DMS53 treated with DMSO at 0.1 percent for 48 hours (cell line): ENCODE data around the gene BOK.
"Not testable (repeated sequence)": the region's sequence is repeated elsewhere in the genome, so short reads cannot be mapped to it uniquely, and the experiment has no call there.

ENCODE experiments used
- DNase-seq: peaks from one replicate; lab custom pipeline; 2025; ENCODE audit not compliant: unreplicated experiment; lab: John Stamatoyannopoulos, UW

The BOK gene, protein sequence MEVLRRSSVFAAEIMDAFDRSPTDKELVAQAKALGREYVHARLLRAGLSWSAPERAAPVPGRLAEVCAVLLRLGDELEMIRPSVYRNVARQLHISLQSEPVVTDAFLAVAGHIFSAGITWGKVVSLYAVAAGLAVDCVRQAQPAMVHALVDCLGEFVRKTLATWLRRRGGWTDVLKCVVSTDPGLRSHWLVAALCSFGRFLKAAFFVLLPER

DNA sequence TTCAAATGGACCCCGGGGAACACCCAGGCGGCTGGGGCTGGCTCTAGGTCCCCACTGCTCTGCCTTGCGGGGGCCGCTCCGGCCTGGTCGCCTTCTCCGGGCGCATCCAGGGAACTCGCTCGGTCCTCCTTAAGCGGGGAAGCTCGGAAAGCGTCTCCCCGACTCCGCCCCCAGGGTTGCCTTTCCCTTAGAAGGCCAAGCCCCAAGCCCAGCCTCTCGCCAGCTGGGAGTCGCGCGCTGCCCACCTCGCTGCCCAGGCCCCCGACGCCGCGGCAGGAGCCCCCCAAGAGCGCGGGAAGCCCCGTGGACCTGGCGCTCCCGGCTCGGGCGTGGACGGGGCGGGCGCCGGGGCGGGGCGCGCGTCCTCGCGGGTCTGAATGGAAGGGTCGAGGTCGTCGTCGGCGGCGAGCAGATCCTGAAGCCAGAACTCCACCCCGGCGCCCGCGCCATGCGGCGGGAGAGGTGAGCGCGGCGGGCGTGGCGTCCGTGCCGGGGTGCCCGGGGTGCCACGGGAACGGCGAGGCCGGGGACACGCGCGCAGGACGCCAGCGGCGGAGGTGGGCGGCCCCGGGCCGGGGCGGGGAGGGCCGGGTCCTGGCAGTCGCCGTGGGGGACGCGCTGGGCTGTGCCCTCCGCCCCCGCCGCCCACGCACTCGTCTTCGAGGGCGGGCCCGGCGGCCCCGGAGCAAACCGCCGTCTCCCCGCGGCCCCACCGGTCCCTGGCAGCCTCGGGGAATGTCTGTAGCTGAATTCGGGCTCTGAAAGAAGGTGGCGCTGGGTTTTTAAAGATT is at the start of gene BOK:
TSS of gene BOK (plus strand) at position 214 of the 791 bp plus-strand sequence. CDS start 739 bp downstream, outside the sequence.
- peak; percentile 4 for DNase-seq

DNA sequence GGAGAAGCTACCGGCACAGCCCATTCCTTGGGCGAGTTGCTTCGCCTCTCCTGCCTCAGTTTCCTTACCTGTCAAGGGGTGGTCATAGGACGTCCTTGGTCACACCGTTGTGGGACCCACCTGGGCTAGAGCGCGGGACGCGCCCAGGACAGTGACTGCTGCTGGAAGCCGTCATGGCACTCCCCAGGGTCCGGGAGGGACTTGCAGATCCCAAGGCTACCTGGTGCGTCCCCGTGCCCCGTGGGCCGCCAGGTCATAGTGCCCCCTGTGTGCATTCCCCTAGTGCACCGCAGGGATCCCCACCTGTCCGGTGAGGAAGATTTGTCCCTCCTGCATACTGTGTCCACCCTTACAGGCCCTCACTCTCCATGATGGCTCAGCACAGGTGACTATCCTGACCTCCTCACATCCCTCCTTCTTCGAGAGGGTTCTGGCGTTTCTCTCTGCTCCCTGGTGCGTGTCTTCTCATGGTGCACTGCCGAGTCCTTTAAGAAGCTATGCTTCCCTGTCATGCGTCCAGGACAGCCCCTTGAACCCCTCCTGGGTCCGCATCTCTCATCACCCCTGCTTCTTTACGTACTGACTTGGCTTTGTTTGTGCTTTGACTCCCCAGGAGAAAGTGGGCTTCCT is 49.3 kb upstream of the BOK start:
- DNase-seq, result no peak

DNA sequence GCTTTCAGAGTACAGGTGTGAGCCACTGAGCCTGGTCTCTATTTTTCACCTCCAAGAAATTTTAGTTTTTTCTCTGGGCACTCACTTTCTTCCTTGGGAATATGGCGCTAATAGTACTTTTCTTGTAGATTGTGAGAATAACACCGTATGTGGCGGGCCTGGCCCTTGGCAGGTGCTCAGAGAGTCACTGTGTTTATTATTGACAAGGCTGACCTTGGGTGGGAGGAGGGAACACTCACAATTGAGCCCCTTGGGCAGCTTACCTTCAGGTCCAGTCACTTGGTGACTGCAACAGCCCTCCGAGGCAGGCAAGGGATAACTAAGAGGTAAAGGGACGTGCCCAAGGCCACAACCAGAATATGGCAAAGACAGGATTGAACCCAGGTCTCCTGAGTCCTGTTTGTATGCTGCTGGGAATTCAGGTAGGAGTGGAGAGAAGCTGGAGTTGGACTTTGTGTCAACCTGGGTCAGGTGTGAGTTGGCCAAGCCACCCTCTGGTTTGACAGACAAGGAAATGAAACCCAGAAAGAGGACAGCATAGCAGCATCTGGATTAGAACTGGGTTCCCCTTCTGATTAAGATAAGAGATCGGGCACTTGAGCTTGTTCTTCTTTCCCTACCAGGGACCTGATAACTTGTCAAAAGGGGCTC is 47.3 kb upstream of the BOK start:
- DNase-seq, result no peak

DNA sequence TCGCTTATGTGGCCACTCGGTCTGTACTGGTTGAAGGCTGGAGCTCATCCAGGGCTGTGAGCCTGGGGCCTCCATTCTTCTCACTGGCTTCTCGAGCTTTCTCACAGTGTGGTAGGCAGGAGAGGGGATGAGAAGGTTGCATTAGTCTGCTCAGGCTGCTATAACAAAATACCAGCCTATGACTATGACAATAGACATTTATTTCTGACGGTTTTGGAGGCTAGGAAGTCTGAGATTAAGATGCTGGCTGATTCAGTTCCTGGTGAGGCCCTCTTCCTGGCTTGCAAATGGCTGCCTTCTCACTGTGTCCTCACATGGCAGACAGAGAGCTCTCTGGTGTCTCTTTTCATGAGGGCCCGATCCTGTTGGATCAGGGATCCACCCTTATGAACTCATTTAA is 44.0 kb upstream of the BOK start:
- DNase-seq, result no peak

DNA sequence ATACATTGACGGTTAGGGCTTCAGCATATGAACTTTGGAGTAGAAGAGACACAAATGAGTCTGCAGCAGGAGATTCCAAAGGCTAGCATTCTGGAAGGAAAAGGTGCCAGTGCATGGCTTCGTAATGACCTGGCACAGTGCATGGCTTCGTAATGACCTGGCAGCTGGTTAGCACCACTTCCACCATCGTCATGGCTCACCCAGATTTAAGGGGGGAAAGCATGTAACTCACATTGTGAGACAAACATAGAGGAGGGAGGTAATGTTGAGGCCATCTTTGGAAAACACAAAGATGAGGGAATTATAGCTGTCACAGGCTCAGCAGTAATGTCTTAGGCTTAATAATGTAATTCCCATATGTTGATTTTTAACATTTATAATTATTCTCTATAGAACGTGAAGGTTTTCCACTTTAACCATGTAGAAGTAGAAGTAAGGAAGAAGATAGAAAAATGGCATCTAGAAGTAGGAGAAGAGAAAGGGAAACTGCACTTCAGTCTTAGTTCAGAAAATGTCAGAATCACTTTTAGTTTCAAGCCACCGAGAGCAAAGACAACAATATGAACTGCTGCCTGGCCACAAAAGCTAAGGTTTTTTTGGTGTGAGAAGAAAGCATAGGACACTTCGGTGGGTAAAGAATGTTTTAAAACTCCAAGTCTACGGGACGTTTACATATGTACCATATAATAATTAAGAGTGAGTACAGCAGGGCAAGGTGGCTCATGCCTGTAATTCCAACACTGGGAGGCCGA is 43.4 kb upstream of the BOK start:
- DNase-seq, result no peak

DNA sequence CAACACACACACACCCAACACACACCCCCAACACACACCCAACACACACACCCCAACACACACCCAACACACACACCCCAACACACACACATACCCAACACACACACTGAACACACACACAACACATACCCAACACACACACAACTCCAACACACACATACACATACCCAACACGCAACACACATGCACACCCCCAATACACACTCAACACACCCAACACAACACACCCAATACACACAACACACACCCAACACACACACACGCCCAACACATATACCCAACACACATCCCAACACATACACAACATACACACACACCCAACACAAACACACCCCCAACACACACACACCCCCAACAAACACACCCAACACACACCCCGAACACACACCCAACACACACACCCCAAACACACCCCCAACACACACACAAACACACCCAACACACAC is 42.0 kb upstream of the BOK start:
- DNase-seq, result no peak

DNA sequence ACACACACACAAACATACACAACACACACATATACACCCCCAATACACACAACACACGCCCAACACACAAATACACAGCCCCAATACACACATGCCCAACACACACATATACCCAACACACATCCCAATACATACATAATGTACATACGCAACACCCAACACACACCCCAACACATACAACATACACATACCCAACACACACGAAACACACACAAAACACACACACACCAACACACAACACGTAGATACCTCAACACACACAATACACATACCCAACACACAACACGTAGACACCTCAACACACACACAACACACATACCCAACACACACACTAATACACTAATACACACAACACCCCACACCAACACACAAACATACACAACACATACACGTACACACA is 41.2 kb upstream of the BOK start:
- no peak for DNase-seq

DNA sequence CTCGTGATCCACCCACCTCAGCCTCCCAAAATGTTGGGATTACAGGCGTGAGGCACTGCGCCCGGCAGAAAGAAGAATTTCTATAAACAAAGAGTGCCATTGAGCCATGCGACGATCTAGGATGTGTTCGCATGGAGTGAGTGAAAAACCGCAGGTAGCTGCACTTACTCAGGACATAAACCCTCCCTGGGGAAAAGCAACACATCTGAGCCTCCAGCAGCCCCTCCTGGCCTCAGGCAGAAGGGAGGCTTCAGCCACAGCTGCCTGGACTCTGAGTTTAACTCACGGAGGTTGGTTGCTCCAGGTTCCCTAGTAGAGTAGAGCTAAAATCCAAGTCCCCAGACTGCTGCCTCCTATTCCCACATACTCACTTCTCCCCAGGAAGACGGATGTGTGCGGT is 38.9 kb upstream of the BOK start:
- no peak for DNase-seq

DNA sequence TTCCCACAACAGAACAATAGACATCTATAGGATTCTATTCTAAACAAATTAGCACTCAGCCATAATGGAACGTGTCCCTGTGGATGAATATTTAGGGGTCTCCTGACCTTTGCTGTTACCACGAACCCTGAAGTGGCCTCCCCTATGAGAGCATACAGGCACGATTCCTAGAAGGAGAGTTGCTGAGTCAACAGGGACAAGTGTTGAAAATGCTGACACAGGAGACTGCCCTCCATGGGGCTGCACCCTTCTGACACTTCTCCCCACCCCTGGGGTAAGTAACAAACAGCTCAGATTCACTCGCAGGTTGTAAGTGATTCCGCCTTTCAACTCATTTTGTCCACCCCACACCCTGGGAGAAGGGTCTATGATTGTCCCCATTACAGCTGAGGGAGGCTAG is 36.1 kb upstream of the BOK start:
- no peak for DNase-seq

DNA sequence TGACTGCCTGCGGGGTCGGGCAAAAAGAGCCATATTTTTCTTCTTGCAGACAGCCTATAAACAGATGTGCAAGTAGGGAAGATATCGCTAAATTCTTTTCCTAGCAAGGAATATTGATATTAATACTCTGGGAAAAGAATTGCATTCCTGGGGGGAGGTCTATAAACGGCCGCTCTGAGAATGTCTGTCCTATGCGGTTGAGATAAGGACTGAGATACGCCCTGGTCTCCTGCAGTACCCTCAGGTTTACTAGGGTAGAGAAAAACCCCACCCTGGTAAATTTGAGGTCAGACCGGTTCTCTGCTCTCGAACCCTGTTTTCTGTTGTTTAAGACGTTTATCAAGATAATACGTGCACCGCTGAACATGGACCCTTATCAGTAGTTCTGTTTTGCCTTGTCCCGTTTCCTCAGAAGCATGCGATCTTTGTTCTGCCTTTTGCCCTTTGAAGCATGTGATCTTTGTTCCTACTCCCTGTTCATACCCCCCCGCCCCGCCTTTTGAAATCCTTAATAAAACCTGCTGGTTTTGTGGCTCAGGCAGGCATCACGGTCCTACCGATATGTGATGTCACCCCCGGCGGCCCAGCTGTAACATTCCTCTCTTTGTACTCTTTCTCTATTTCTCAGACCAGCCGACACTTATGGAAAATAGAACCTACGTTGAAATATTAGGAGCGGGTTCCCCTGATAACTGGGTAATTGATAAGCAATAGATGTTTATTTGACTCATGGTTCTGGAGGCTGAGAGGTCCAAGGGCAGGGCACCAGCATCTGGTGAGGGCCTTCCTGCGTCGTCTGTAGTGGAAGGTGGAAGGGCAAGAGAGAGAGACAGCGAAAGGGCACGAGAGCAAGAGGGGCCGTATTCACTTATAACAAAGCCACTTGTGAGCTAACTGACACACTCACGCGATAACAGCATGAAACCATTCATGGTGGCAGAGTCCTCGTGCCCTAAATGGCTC is 32.4 kb upstream of the BOK start:
- not testable (repeated sequence) for DNase-seq

DNA sequence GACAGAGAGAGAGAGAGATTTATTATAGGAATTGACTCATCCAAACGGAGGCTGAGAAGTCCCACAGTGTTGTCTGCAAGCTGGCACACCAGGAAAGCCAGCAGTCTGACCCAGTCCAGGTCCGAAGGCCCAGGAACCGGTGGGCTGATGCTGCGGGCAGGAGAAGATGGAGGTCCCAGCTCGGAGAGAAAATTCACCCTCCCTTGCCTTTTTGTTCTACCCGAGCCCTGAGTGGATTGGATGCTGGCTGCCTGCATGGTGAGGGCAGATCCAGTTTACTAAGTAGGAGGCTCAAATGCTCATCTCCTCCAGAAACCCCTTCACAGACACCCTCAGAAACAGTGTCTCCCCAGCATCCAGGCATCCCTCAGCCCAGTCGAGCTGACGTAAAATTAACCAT is 28.0 kb upstream of the BOK start:
- no peak for DNase-seq

DNA sequence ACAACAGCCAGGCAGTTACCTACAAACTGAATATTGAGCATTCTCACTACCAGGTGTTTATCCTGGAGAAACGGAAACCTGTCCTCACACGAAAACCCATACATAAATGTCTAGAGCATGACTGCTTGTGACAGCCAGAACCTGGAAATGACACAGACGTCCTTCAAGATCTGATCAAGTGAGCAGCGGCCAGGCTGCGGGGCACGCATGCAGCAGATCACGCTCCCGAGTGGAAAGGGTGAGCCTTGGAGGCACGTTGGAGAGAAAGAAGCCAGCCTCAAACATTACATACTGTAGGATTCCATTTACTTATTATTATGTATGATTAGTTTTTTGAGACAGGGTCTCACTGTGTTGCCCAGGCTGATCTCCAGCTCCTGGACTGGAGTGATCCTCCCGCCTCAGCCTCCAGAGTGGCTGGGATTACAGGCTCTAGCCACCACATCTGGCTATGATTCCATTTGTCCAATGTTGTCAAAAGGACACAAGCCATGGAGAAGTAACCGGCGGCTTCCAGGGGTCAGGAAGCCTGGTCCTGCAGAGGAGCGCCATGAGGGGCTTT is 27.3 kb upstream of the BOK start:
- no peak for DNase-seq

DNA sequence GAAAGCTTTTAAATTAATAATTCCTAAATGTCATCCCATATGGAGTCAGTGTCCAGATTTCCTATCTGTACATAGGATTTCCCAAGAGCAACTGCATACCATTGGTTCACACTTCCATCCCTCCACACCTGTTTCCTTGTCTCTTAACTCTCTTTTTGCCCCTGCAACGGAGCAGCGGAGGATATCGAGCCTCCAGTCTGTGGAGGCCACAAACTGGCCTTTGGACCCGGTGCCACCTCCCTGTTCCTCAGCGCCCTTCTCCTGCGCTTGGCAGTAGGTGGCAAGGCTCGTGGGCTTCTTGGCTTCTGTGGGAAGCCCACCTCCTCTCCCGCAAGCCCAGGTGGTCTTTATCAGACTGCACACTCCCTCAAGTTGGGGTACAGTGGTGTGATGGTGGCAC is 26.4 kb upstream of the BOK start:
- no peak for DNase-seq

DNA sequence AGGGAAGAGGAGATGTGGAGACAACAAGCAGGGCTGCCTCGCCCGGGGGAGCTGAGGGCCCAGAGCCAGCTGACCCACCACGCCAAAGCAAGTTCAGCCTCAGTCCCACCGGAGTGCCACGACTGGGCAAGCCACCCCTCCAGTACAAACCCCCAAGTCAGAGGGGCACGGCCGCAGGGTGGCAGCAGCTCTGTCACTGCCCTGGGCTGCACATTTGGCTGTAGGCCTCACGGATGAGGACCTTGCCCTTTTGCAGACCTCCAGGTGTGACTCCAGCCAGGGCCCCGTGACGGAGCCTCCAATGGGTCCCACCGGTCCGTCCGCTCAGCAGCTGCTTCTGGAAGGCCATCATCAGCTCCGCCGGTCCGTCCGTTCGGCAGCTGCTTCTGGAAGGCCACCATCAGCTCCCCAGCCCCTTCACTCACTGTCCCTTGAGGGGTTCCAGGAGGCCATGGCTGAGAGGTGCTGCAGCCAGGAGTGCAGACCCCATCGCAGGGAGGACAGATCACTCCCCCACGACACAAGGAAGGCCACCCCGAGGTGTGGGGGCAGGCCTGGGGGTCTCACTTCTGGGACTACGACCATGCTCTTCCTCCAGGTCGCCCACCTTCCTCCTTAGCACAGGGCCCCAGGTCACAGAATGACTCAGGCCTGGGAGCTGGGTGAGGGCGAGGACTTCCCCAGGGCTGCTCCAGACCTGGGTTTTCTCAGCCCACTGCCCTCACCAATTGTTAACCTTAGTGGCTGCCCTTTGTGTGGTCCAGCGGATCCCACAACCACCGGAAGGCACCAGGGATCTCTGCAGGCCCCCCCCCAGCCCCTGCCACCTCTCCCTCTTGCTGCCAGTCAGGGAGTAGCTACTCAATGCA is 25.6 kb upstream of the BOK start:
- DNase-seq, result no peak

DNA sequence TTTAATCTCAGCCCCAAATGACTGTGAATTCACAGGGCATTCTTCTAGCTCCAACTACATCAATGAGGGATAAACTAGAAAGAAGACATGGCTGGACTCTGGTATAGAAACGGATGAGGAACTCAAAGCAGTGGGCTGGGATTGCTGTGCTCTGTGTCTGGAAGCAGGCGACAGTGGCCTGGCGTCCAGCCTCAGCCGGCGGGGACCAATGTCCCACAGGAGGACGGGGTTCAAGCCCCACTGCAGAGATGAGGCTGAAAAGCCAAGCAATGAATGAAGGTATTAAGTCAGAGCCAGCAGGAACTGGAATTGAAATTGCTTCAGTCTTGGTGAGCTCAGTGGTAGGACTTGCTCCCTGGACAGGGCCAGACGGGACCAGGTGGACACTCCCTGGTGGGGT is 24.3 kb upstream of the BOK start:
- no peak for DNase-seq

DNA sequence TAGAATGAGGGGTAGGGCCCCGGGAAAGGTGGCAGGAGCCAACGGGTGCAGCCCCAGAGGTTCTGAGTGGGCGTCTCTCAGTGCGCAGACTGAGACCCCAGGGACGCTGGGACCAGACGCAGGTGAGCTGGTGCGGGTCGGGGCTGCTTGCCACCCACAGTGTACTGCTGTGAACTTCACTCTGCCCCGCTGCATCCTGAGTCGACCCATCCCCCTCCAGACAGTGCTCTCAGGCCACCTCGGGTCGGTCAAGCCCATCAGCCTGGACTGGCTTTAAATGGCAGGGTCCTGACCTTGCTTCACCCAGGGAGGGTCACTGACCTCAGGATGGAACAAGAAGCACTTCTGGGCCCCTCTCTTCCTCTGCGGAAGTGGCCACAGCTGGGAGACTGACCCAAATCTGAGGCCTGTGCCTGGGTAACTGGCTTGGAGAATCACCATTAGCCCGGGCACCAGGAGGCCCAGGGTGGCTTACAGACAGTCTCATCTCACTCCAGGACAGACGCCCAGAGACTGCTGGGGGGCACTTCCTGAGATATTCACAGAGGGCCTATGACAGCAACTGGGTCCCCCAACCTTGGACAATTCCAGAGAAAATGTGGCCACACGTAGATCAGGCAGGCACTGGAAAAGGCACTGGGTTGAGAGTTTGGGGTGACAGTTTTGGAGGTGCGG is 23.7 kb upstream of the BOK start:
- no peak for DNase-seq

DNA sequence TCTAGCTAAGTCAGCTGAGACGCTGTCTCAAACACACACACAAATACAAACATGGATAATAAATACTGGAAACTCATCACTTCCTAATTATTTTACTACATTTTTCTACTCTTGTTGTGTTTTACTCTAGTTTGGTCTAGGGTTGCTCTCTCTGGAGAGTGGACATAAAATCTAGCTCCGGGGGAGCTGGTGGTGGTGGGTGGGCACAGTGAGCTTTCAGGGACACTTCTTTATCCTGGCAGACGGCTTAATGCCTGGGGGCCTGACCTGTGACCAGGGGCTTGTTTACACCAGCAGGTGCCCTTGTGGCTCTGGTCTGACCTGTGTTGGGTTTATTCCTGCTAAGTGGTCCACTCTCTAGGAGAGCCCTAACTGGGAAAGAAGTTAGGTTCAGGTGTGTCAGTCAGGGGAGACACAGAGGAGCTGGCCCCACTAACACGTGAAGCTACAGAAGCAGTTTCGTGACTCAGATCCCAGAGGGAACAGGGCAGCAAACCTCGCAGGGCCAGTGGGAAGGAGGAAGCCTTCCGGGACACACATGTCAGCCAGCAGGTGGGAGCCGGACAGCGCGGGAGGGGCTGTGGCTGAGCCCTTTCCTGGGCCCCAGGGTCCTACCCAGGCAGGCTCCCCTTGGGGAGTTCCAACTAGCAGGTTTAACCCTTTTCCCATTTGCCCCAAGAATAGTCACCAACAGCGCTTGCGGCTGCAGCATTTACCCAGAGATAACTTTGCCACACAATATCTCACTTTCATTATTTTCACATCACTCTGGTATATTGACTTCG is 22.5 kb upstream of the BOK start:
- no peak for DNase-seq
